ENCODE results near the gene MAN2B2.

MAN2B2 gene

GRCh38 chr4:6568148-6568547 is 6.8 kb upstream of the MAN2B2 start:
- no peak for DNase-seq (ENCODE audit: low spot score)

- peak; percentile 59 for DNase-seq (ENCODE audit: low spot score)
These were observed 6.2 kb upstream of the MAN2B2 start for GRCh38 chr4:6568689-6569332.

- no peak for DNase-seq (ENCODE audit: low spot score)
These were observed 3.4 kb upstream of the MAN2B2 start for GRCh38 chr4:6571608-6572007.

- DNase-seq (ENCODE audit: low spot score) = no peak
These were observed 1.4 kb upstream of the MAN2B2 start for GRCh38 chr4:6573551-6573950.

GRCh38 chr4:6573986-6574746 is 823 bp upstream of the MAN2B2 start:
- no peak for DNase-seq (ENCODE audit: low spot score)

- DNase-seq (ENCODE audit: low spot score) = no peak
These were observed 683 bp downstream of the MAN2B2 start for GRCh38 chr4:6575503-6576240.

GRCh38 chr4:6576512-6576911 is 1.5 kb downstream of the MAN2B2 start:
- peak; percentile 32 for DNase-seq (ENCODE audit: low spot score)

GRCh38 chr4:6576932-6577331 is 1.9 kb downstream of the MAN2B2 start:
- DNase-seq (ENCODE audit: low spot score) = no peak

GRCh38 chr4:6577409-6577808 is 2.4 kb downstream of the MAN2B2 start:
- no peak for DNase-seq (ENCODE audit: low spot score)

- no peak for DNase-seq (ENCODE audit: low spot score)
These were observed 3.2 kb downstream of the MAN2B2 start for GRCh38 chr4:6578221-6578620.

GRCh38 chr4:6580353-6580752 is 5.4 kb downstream of the MAN2B2 start:
- no peak for DNase-seq (ENCODE audit: low spot score)

- no peak for DNase-seq (ENCODE audit: low spot score)
These were observed 6.7 kb downstream of the MAN2B2 start for GRCh38 chr4:6581566-6582121.

GRCh38 chr4:6582889-6583490 is 8.0 kb downstream of the MAN2B2 start:
- peak; percentile 69 for DNase-seq (ENCODE audit: low spot score)

- no peak for DNase-seq (ENCODE audit: low spot score)
These were observed 9.9 kb downstream of the MAN2B2 start for GRCh38 chr4:6584865-6585264.

- DNase-seq (ENCODE audit: low spot score) = no peak
These were observed 11.8 kb downstream of the MAN2B2 start for GRCh38 chr4:6586715-6587325.

GRCh38 chr4:6589444-6589843 is 14.5 kb downstream of the MAN2B2 start:
- no peak for DNase-seq (ENCODE audit: low spot score)

- DNase-seq (ENCODE audit: low spot score) = no peak
These were observed 16.3 kb downstream of the MAN2B2 start for GRCh38 chr4:6591313-6591712.

- no peak for DNase-seq (ENCODE audit: low spot score)
These were observed 16.8 kb downstream of the MAN2B2 start for GRCh38 chr4:6591781-6592180.

- DNase-seq (ENCODE audit: low spot score) = no peak
These were observed 18.0 kb downstream of the MAN2B2 start for GRCh38 chr4:6592804-6593563.

GRCh38 chr4:6594341-6594740 is 19.4 kb downstream of the MAN2B2 start:
- DNase-seq (ENCODE audit: low spot score) = no peak

GRCh38 chr4:6594826-6595355 is 19.9 kb downstream of the MAN2B2 start:
- no peak for DNase-seq (ENCODE audit: low spot score)

All from SW480 (cell line).